ENCODE data around the gene SAMHD1. TPM values are rescaled to one million over a fixed set of nuclear protein-coding genes. Genes with fewer than 3 reads are reported as not detected.

Gene SAMHD1
- total RNA-seq, 1 experiment from 2014 or later, result 63.0 TPM

GRCh38 chr20:36859282-36859555 lies 92.3 kb downstream of the SAMHD1 start:
- Histone ChIP-seq H3K4me3 (ENCODE audit: low read depth, low read length) (no peak overlapping the region), H3K9me3 (no peaks in the 10 kb centered on the region), H3K27me3 (replicated peaks; ENCODE audit: control insufficient read depth, insufficient read depth, low read length) (no peaks in the 10 kb centered on the region), H3K36me3 (ENCODE audit: control insufficient read depth, insufficient read depth, low read length) (peaks cover 2% of the 10 kb centered on the region; the same call in 1 of the 2 replicates), H3K4me1 (peaks cover 13% of the 10 kb centered on the region)
- no peak for DNase-seq
- Mint-ChIP-seq H3K27ac (ENCODE audit: unreplicated experiment) (no peak overlapping the region), H3K27me3 (ENCODE audit: insufficient read depth, unreplicated experiment) (no peaks in the 10 kb centered on the region), H3K4me3 (ENCODE audit: unreplicated experiment) (no peak overlapping the region), H3K4me1 (ENCODE audit: low read depth, unreplicated experiment) (peaks cover 6% of the 10 kb centered on the region), H3K9me3 (ENCODE audit: unreplicated experiment) (no peaks in the 10 kb centered on the region), H3K36me3 (ENCODE audit: insufficient read depth, unreplicated experiment) (no peaks in the 10 kb centered on the region)
- no TSS peak for BruUV-seq (replicated peaks)
- no peak for TF ChIP-seq CTCF (IDR thresholded peaks at IDR 0.05; ENCODE audit: insufficient read depth in 1 of 2, low read depth in 1 of 2, low read length in 1 of 2, severe bottlenecking in 1 of 2, unreplicated experiment in 1 of 2)
- intact Hi-C loops (cut with micrococcal nuclease; ENCODE audit: unreplicated experiment), result no loop called here
- ChIA-PET CTCF (interaction anchor here (0.6 to 1.1 kb wide), 2 partner anchors 27 to 190 kb away, joined by 4 to 5 read pairs; no protein-coding TSS in a partner anchor), POLR2A (no interaction called here)

GRCh38 chr20:36856691-36857635 lies 94.5 kb downstream of the SAMHD1 start:
- Histone ChIP-seq H3K27me3 (replicated peaks; ENCODE audit: control insufficient read depth, insufficient read depth, low read length) (no peaks in the 10 kb centered on the region), H3K4me1 (peaks cover 6% of the 10 kb centered on the region), H3K36me3 (ENCODE audit: control insufficient read depth, insufficient read depth, low read length) (peaks cover 2% of the 10 kb centered on the region; the same call in 1 of the 2 replicates), H3K9me3 (no peaks in the 10 kb centered on the region), H3K4me3 (ENCODE audit: low read depth, low read length) (no peak overlapping the region)
- intact Hi-C loops (cut with micrococcal nuclease; ENCODE audit: unreplicated experiment), result no loop called here
- POLR2A ChIA-PET, result interaction anchor here (0.6 kb wide), 1 partner anchor 21 kb away, joined by 9 read pairs; no protein-coding TSS in a partner anchor
- no peaks in the 10 kb centered on the region for H3K36me3 Mint-ChIP-seq (ENCODE audit: insufficient read depth, unreplicated experiment)
- no peaks in the 10 kb centered on the region for H3K27me3 Mint-ChIP-seq (ENCODE audit: insufficient read depth, unreplicated experiment)
- CTCF ChIA-PET, result interaction anchor here (0.5 to 0.8 kb wide), 2 partner anchors 10 to 31 kb away, joined by 3 read pairs; no protein-coding TSS in a partner anchor
- BruUV-seq (replicated peaks), result no TSS peak
- DNase-seq, result no peak
- H3K4me3 Mint-ChIP-seq (ENCODE audit: unreplicated experiment), result no peak overlapping the region
- no peaks in the 10 kb centered on the region for H3K9me3 Mint-ChIP-seq (ENCODE audit: unreplicated experiment)
- H3K27ac Mint-ChIP-seq (ENCODE audit: unreplicated experiment), result no peak overlapping the region
- no peak for TF ChIP-seq CTCF (IDR thresholded peaks at IDR 0.05; ENCODE audit: insufficient read depth in 1 of 2, low read depth in 1 of 2, low read length in 1 of 2, severe bottlenecking in 1 of 2, unreplicated experiment in 1 of 2)
- H3K4me1 Mint-ChIP-seq (ENCODE audit: low read depth, unreplicated experiment), result peaks cover 6% of the 10 kb centered on the region

GRCh38 chr20:36856195-36856594 lies 95.3 kb downstream of the SAMHD1 start:
- H3K27me3 Mint-ChIP-seq (ENCODE audit: insufficient read depth, unreplicated experiment), result no peaks in the 10 kb centered on the region
- Histone ChIP-seq H3K9me3 (no peaks in the 10 kb centered on the region), H3K27me3 (replicated peaks; ENCODE audit: control insufficient read depth, insufficient read depth, low read length) (no peaks in the 10 kb centered on the region), H3K4me1 (no peaks in the 10 kb centered on the region), H3K4me3 (ENCODE audit: low read depth, low read length) (no peak overlapping the region), H3K36me3 (ENCODE audit: control insufficient read depth, insufficient read depth, low read length) (peaks cover 2% of the 10 kb centered on the region; the same call in 1 of the 2 replicates)
- ChIA-PET POLR2A (no interaction called here), CTCF (no interaction called here)
- H3K36me3 Mint-ChIP-seq (ENCODE audit: insufficient read depth, unreplicated experiment), result no peaks in the 10 kb centered on the region
- no peak for TF ChIP-seq CTCF (IDR thresholded peaks at IDR 0.05; ENCODE audit: insufficient read depth in 1 of 2, low read depth in 1 of 2, low read length in 1 of 2, severe bottlenecking in 1 of 2, unreplicated experiment in 1 of 2)
- intact Hi-C loops (cut with micrococcal nuclease; ENCODE audit: unreplicated experiment), result no loop called here
- peaks cover 6% of the 10 kb centered on the region for H3K4me1 Mint-ChIP-seq (ENCODE audit: low read depth, unreplicated experiment)
- H3K4me3 Mint-ChIP-seq (ENCODE audit: unreplicated experiment), result no peak overlapping the region
- H3K27ac Mint-ChIP-seq (ENCODE audit: unreplicated experiment), result no peak overlapping the region
- DNase-seq, result no peak
- H3K9me3 Mint-ChIP-seq (ENCODE audit: unreplicated experiment), result no peaks in the 10 kb centered on the region
- no TSS peak for BruUV-seq (replicated peaks)

Measured in Caco-2 (cell line).